ENCODE data around the gene TM2D3.

DNA sequence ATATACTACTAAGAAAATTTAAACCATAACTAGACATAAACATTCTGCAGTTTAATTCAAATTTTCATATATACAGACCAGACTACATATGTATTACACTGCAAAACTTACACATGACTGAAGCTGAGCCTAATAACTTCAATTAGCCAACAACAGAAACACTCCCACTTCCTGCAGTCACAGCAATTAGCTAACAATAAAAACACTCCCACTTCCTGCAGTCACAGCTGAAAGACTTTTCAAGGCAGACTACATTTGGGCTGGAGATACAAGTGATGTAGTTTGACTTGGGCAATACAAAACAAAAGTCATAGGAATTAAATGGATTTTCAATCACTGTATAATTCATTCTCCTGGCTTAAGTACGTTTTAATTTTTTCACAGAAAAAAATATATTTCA, 10.3 kb downstream of the TM2D3 start:
- TF ChIP-seq CEBPB (IDR thresholded peaks at IDR 0.05; ENCODE audit: low read depth, low read length) (no peak), CTCF (IDR thresholded peaks at IDR 0.05; ENCODE audit: control extremely low read depth in 1 of 3, insufficient read depth in 1 of 3, low read depth in 1 of 3, low read length in 3 of 3) (no peak), GABPA (IDR thresholded peaks at IDR 0.05; ENCODE audit: borderline replicate concordance, insufficient read depth, low read length) (no peak), RAD21 (IDR thresholded peaks at IDR 0.05 in 1 of 2, conservative IDR thresholded peaks at IDR 0.05 in 1 of 2; ENCODE audit: low read depth in 2 of 2, low read length in 2 of 2) (no peak), POU5F1 (IDR thresholded peaks at IDR 0.05; ENCODE audit: low read depth, low read length) (no peak), POLR2A (IDR thresholded peaks at IDR 0.05; ENCODE audit: control extremely low read depth in 1 of 2, low read depth in 2 of 2, low read length in 2 of 2) (no peak), SIN3A (conservative IDR thresholded peaks at IDR 0.05 in 1 of 2, IDR thresholded peaks at IDR 0.05 in 1 of 2; ENCODE audit: low read depth in 1 of 2, low read length in 2 of 2) (no peak), TAF1 (IDR thresholded peaks at IDR 0.05; ENCODE audit: low read depth, low read length) (no peak), POLR2AphosphoS5 (IDR thresholded peaks at IDR 0.05; ENCODE audit: low read depth, low read length) (no peak), ZNF274 (IDR thresholded peaks at IDR 0.05; ENCODE audit: borderline replicate concordance, extremely low read depth, low read length) (no peak), HDAC6 (IDR thresholded peaks at IDR 0.05; ENCODE audit: low read depth, low read length) (no peak)
